Transverse colon (tissue), 4 donors: ENCODE measurements around the gene LHFPL6.

Source experiments
- POLR2A ChIP-seq: fragments of 450-650 bp; IDR thresholded peaks from one replicate; pipeline ENCODE4 v1.6.1; 2016; ENCODE audit warnings: antibody characterized with exemption, mild to moderate bottlenecking, moderate library complexity
- POLR2AphosphoS5 ChIP-seq, 3 donors: sonication (generic); formaldehyde crosslinking; IDR thresholded peaks; one replicate each; pipeline ENCODE4 v1.6.1; 2016; ENCODE audit warnings: antibody characterized with exemption in 3 of 3
- TF ChIP-seq, protein P1 (sequence below), 5 experiments: fragments of 200-600 bp in 3 of 5; fragments of 450-650 bp in 2 of 5; sonication (generic) in 3 of 5; IDR thresholded peaks; 1 replicate in 2 of 5; 2 replicates in 3 of 5; pipeline ENCODE4 v1.5.1; 2016 to 2017; ENCODE audit warnings: antibody characterized with exemption in 5 of 5, inconsistent platforms in 3 of 5, mild to moderate bottlenecking in 2 of 5, moderate library complexity in 1 of 5

DNA sequence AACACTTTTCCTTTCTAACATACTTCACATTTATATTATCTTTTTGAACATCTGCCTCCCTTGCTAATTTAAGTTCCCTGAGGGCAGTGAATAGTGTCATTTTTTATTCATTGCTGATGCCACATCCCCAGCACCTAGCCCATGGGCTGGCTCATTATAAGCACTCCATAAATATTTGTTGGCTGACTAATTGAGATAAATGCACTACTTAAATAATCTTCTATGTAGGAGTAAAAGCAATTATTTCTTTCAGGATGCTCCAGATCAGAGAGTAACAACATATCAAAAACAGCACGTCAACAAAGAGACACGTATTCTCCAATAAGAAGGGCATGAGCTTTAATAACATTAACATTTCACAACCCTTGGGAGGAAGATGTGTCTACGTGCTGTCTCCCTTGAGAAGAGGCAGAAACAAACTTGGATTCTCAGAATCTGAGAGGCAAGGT is 228.2 kb downstream of the LHFPL6 start:
- TF ChIP-seq, protein P1, sequence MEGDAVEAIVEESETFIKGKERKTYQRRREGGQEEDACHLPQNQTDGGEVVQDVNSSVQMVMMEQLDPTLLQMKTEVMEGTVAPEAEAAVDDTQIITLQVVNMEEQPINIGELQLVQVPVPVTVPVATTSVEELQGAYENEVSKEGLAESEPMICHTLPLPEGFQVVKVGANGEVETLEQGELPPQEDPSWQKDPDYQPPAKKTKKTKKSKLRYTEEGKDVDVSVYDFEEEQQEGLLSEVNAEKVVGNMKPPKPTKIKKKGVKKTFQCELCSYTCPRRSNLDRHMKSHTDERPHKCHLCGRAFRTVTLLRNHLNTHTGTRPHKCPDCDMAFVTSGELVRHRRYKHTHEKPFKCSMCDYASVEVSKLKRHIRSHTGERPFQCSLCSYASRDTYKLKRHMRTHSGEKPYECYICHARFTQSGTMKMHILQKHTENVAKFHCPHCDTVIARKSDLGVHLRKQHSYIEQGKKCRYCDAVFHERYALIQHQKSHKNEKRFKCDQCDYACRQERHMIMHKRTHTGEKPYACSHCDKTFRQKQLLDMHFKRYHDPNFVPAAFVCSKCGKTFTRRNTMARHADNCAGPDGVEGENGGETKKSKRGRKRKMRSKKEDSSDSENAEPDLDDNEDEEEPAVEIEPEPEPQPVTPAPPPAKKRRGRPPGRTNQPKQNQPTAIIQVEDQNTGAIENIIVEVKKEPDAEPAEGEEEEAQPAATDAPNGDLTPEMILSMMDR (IDR thresholded peaks at IDR 0.05) = no peak
- TF ChIP-seq POLR2A (no peak), POLR2AphosphoS5 (IDR thresholded peaks at IDR 0.05) (no peak)
